ENCODE results near the gene ALDH7A1. TPM values are rescaled to one million over a fixed set of nuclear protein-coding genes. Genes with fewer than 3 reads are reported as not detected.

The ALDH7A1 gene
- total RNA-seq, 1 donor from 2014 or later = 76.6 TPM

GRCh38 chr5:126499853-126500342 is 95.1 kb downstream of the ALDH7A1 start:
- Mint-ChIP-seq H3K27ac (ENCODE audit: unreplicated experiment) (no peak overlapping the region), H3K4me3 (ENCODE audit: unreplicated experiment) (no peak overlapping the region), H3K27me3 (ENCODE audit: unreplicated experiment) (peaks cover 3% of the 10 kb centered on the region), H3K36me3 (ENCODE audit: low read depth, unreplicated experiment) (no peaks in the 10 kb centered on the region), H3K9me3 (ENCODE audit: unreplicated experiment) (no peaks in the 10 kb centered on the region), H3K4me1 (ENCODE audit: unreplicated experiment) (peaks cover 11% of the 10 kb centered on the region)
- TF ChIP-seq, protein P1, sequence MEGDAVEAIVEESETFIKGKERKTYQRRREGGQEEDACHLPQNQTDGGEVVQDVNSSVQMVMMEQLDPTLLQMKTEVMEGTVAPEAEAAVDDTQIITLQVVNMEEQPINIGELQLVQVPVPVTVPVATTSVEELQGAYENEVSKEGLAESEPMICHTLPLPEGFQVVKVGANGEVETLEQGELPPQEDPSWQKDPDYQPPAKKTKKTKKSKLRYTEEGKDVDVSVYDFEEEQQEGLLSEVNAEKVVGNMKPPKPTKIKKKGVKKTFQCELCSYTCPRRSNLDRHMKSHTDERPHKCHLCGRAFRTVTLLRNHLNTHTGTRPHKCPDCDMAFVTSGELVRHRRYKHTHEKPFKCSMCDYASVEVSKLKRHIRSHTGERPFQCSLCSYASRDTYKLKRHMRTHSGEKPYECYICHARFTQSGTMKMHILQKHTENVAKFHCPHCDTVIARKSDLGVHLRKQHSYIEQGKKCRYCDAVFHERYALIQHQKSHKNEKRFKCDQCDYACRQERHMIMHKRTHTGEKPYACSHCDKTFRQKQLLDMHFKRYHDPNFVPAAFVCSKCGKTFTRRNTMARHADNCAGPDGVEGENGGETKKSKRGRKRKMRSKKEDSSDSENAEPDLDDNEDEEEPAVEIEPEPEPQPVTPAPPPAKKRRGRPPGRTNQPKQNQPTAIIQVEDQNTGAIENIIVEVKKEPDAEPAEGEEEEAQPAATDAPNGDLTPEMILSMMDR (IDR thresholded peaks at IDR 0.05; ENCODE audit: unreplicated experiment) = peak; percentile 61
- peak; percentile 31 for DNase-seq (ENCODE audit: low spot score)

DNA sequence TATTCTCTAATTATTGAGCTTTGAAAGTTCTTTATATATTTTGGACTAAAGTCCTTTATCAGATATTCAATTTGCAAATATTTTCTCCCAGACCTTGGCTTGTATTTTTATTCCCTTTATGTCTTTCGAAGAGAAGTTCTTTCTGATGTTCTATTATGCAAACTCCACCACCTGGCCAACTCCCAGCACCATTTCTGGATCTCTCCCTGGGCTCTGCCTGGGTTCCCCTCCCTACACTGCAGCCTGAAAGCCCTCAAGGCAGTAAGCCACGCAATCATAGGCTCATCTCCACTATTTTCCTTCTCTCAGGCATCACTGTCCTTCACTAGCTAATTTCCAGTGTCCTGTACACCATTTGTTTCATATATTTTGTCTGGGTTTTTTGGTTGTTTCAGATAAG is 95.7 kb downstream of the ALDH7A1 start:
- H3K4me1 Mint-ChIP-seq (ENCODE audit: unreplicated experiment) = peaks cover 11% of the 10 kb centered on the region

GRCh38 chr5:126497506-126497905 is 97.5 kb downstream of the ALDH7A1 start:
- TF ChIP-seq, protein P1 (IDR thresholded peaks at IDR 0.05; ENCODE audit: unreplicated experiment) = no peak
- Mint-ChIP-seq H3K27ac (ENCODE audit: unreplicated experiment) (no peak overlapping the region), H3K4me3 (ENCODE audit: unreplicated experiment) (no peak overlapping the region), H3K36me3 (ENCODE audit: low read depth, unreplicated experiment) (no peaks in the 10 kb centered on the region), H3K9me3 (ENCODE audit: unreplicated experiment) (no peaks in the 10 kb centered on the region), H3K27me3 (ENCODE audit: unreplicated experiment) (peaks cover 3% of the 10 kb centered on the region), H3K4me1 (ENCODE audit: unreplicated experiment) (peaks cover 3% of the 10 kb centered on the region)
- no peak for DNase-seq (ENCODE audit: low spot score)

More for the DNA sequence above, 95.7 kb downstream of the ALDH7A1 start:
- Mint-ChIP-seq H3K4me3 (ENCODE audit: unreplicated experiment) (no peak overlapping the region), H3K27ac (ENCODE audit: unreplicated experiment) (no peak overlapping the region), H3K27me3 (ENCODE audit: unreplicated experiment) (peaks cover 3% of the 10 kb centered on the region), H3K9me3 (ENCODE audit: unreplicated experiment) (no peaks in the 10 kb centered on the region), H3K36me3 (ENCODE audit: low read depth, unreplicated experiment) (no peaks in the 10 kb centered on the region)
- no peak for DNase-seq (ENCODE audit: low spot score)
- TF ChIP-seq, protein P1 (IDR thresholded peaks at IDR 0.05; ENCODE audit: unreplicated experiment) = no peak

- Mint-ChIP-seq H3K27ac (ENCODE audit: unreplicated experiment) (no peak overlapping the region), H3K4me3 (ENCODE audit: unreplicated experiment) (no peak overlapping the region), H3K27me3 (ENCODE audit: unreplicated experiment) (no peaks in the 10 kb centered on the region), H3K9me3 (ENCODE audit: unreplicated experiment) (no peaks in the 10 kb centered on the region), H3K36me3 (ENCODE audit: low read depth, unreplicated experiment) (no peaks in the 10 kb centered on the region), H3K4me1 (ENCODE audit: unreplicated experiment) (no peaks in the 10 kb centered on the region)
- TF ChIP-seq, protein P1 (IDR thresholded peaks at IDR 0.05; ENCODE audit: unreplicated experiment) = no peak
- no peak for DNase-seq (ENCODE audit: low spot score)
Measured at GRCh38 chr5:126494393-126494792, 100.6 kb downstream of the ALDH7A1 start.

- Mint-ChIP-seq H3K9me3 (ENCODE audit: unreplicated experiment) (no peaks in the 10 kb centered on the region), H3K36me3 (ENCODE audit: low read depth, unreplicated experiment) (peaks cover 4% of the 10 kb centered on the region), H3K27me3 (ENCODE audit: unreplicated experiment) (no peaks in the 10 kb centered on the region), H3K4me1 (ENCODE audit: unreplicated experiment) (no peaks in the 10 kb centered on the region), H3K4me3 (ENCODE audit: unreplicated experiment) (no peak overlapping the region), H3K27ac (ENCODE audit: unreplicated experiment) (no peak overlapping the region)
- TF ChIP-seq, protein P1 (IDR thresholded peaks at IDR 0.05; ENCODE audit: unreplicated experiment) = no peak
- DNase-seq (ENCODE audit: low spot score) = no peak
Measured at GRCh38 chr5:126492939-126493338, 102.1 kb downstream of the ALDH7A1 start.
